Testis (tissue), 3 donors: Measurements from ENCODE around the gene MLYCD. TPM values are rescaled to one million over a fixed set of nuclear protein-coding genes. Genes with fewer than 3 reads are reported as not detected.

Experiments
- DNase-seq: peaks from one replicate; pipeline ENCODE4 v3.0.0-alpha.2; 2019
- H3K27ac ChIP-seq, 2 donors: fragments of 200-600 bp; sonication (generic); one replicate each; pipeline ENCODE4 v1.5.1; 2019
- H3K27me3 ChIP-seq: fragments of 200-600 bp; sonication (generic); one replicate; pipeline ENCODE4 v1.5.1; 2019
- H3K36me3 ChIP-seq: fragments of 200-600 bp; sonication (generic); one replicate; pipeline ENCODE4 v1.5.1; 2017; ENCODE audit warnings: low read depth; ENCODE audit errors: missing control alignments
- H3K4me1 ChIP-seq: fragments of 200-600 bp; sonication (generic); one replicate; pipeline ENCODE4 v1.5.1; 2019
- H3K4me3 ChIP-seq, 2 donors: fragments of 200-600 bp; sonication (generic); one replicate each; pipeline ENCODE4 v1.5.1; 2017 to 2019
- H3K9me3 ChIP-seq: fragments of 200-600 bp; sonication (generic); one replicate; pipeline ENCODE4 v1.5.1; 2017
- POLR2A ChIP-seq: fragments of 450-650 bp; IDR thresholded peaks from one replicate; pipeline ENCODE4 v1.6.1; 2017; ENCODE audit warnings: antibody characterized with exemption, mild to moderate bottlenecking, moderate library complexity
- WGBS, 2 donors: methylation state at CpG; one replicate each; pipeline ENCODE4 v1.1.5; 2018; 5-methylcytosine and 5-hydroxymethylcytosine counted together
- intact Hi-C: fragments of 100-400 bp; cut with DNase I; formaldehyde crosslinking; loops from one replicate; pipeline ENCODE4 v1.15.1; 2023; ENCODE audit warnings: low total_unique reads
- polyA plus RNA-seq: library from polyadenylated mRNA; stranded (reverse); fragments of 350-450 nt; fragmentation: Illumina TruSeq; extraction: RNeasy Lipid Tissue Mini Kit (QIAGEN cat#74804); gene quantifications from one replicate; pipeline ENCODE4 v1.2.3, GENCODE V29; 2014; ENCODE audit warnings: low read depth, low replicate concordance; ENCODE audit not compliant: insufficient read depth
- total RNA-seq, 2 donors: library from RNA; depleted of rRNA; stranded (reverse); fragments of >200 nt; gene quantifications; one replicate each; pipeline ENCODE4 v1.2.3, GENCODE V29; 2016
- TF ChIP-seq, protein P1 (sequence below), 3 experiments: fragments of 450-650 bp in 2 of 3; fragments of 200-600 bp in 1 of 3; sonication (generic) in 1 of 3; IDR thresholded peaks; one replicate each; pipeline ENCODE4 v1.5.1; 2016 to 2019; ENCODE audit warnings: antibody characterized with exemption in 3 of 3, mild to moderate bottlenecking in 2 of 3, moderate library complexity in 1 of 3

MLYCD gene
- total and polyA plus RNA-seq, 3 donors from 2014 or later = 4.5 to 22.1 (median 15.1) TPM

DNA sequence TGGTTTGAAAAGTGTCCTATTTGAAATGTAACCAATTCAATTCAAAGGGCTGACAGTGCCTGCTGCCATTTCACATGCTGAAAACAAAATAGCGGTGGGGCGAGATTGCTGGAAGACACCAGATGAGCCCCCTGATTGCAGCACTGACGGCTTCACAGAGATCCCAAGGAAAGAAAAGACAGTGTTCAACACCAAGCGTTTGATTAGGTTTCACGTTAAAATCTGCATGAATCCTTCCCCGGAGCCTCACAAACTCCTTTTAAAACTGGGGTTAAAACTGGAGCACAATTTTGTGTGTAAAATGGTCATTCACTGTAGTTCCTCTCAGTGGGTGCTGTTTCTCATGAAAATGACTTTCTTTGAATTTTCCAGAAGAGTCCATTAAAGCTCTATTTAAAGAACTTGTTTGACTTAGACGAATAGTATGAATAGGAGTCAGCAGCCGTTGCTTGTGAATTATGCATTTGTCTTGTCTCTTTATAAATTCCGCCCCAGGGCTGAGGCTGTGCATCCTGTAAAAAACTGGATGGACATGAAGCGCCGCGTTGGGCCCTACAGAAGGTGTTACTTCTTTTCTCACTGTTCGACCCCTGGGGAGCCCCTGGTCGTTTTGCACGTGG lies 8.8 kb downstream of the MLYCD start:
- Histone ChIP-seq H3K36me3 (no peaks in the 10 kb centered on the region), H3K27ac (no peak overlapping the region), H3K4me3 (no peak overlapping the region), H3K27me3 (no peaks in the 10 kb centered on the region), H3K9me3 (no peaks in the 10 kb centered on the region), H3K4me1 (peaks cover 9% of the 10 kb centered on the region)
- no peak for DNase-seq
- WGBS, 2 donors = 88 to 91% methylated on average over 15 of the region's 15 CpGs
- TF ChIP-seq, protein P1, sequence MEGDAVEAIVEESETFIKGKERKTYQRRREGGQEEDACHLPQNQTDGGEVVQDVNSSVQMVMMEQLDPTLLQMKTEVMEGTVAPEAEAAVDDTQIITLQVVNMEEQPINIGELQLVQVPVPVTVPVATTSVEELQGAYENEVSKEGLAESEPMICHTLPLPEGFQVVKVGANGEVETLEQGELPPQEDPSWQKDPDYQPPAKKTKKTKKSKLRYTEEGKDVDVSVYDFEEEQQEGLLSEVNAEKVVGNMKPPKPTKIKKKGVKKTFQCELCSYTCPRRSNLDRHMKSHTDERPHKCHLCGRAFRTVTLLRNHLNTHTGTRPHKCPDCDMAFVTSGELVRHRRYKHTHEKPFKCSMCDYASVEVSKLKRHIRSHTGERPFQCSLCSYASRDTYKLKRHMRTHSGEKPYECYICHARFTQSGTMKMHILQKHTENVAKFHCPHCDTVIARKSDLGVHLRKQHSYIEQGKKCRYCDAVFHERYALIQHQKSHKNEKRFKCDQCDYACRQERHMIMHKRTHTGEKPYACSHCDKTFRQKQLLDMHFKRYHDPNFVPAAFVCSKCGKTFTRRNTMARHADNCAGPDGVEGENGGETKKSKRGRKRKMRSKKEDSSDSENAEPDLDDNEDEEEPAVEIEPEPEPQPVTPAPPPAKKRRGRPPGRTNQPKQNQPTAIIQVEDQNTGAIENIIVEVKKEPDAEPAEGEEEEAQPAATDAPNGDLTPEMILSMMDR (IDR thresholded peaks at IDR 0.05) = no peak
- no peak for TF ChIP-seq POLR2A
- intact Hi-C loops = no loop called here

- no peak overlapping the region for H3K27ac ChIP-seq
- no peak overlapping the region for H3K4me3 ChIP-seq
- no peaks in the 10 kb centered on the region for H3K27me3 ChIP-seq
- no peaks in the 10 kb centered on the region for H3K36me3 ChIP-seq
- no peaks in the 10 kb centered on the region for H3K9me3 ChIP-seq
- TF ChIP-seq POLR2A = no peak
- TF ChIP-seq, protein P1 (IDR thresholded peaks at IDR 0.05) = no peak
- no peak for DNase-seq
- peaks cover 4% of the 10 kb centered on the region for H3K4me1 ChIP-seq
- intact Hi-C loops = no loop called here
- 69 to 92% methylated on average over 2 of the region's 2 CpGs for WGBS, 2 donors
Measured at GRCh38 chr16:83908798-83909197, 9.9 kb downstream of the MLYCD start.

DNA sequence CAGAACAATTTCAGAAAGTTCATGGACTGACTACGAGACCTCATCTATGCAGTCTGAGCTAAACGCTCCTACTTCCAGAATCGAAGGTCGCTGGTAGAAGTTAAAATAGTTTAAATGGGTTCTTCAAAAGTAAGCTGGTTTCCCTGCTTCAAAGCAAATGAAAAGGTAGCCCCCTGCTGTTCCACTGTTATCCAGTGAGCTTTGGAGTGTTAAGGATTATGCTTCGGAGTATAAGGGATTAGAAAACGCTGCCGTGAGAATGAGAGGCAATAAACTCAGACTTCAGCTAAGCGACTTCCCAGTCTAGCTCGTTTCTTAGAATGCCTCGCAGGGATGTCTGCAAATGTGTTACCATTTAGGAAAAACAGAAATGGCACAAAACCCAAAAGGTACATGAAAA lies 12.4 kb downstream of the MLYCD start:
- Histone ChIP-seq H3K4me3 (no peak overlapping the region), H3K36me3 (peaks cover 3% of the 10 kb centered on the region), H3K9me3 (no peaks in the 10 kb centered on the region), H3K27me3 (no peaks in the 10 kb centered on the region), H3K27ac (no peak overlapping the region), H3K4me1 (no peaks in the 10 kb centered on the region)
- DNase-seq = no peak
- intact Hi-C loops = no loop called here
- WGBS, 2 donors = 88 to 95% methylated on average over 10 of the region's 10 CpGs
- TF ChIP-seq, protein P1 (IDR thresholded peaks at IDR 0.05) = no peak
- TF ChIP-seq POLR2A = no peak

DNA sequence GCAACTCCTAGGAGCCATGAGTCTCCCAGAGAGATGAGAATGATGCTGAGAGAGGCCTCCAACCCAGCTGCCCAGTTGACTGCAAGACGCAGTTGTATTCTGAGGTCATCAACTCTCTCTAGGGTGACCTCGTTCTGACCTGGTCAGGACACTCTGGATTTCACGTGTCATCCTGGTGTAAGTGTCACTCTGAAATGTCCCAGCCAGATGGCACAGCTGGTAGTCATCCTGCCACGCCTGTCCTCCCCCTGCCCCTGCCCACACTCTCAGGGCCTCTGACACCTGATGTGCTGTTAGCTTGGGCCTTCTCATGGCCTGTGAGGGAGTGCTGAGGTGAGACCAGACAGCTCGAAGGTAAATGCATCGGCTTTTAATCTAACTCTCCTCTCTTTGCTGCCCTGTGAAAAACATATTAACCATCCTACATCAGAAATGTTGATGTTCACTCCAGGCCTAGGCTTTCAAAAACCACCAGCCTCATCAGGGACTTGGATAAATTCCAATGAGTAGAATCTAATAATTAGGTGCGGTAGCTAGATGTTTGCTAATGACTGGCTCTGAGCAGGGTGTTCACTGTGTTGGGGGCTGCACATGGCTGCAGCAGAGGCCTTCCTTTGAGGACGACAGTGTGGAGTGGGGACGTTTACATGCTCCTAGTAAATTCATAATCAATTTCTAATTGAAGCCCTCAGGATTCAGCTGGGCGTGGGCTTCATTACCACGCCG lies 13.8 kb downstream of the MLYCD start:
- TF ChIP-seq, protein P1 (IDR thresholded peaks at IDR 0.05) = no peak
- no peak for TF ChIP-seq POLR2A
- intact Hi-C loops = no loop called here
- H3K9me3 ChIP-seq = no peaks in the 10 kb centered on the region
- peaks cover 3% of the 10 kb centered on the region for H3K36me3 ChIP-seq
- H3K27ac ChIP-seq = no peak overlapping the region
- no peak overlapping the region for H3K4me3 ChIP-seq
- H3K27me3 ChIP-seq = no peaks in the 10 kb centered on the region
- H3K4me1 ChIP-seq = no peaks in the 10 kb centered on the region
- no peak for DNase-seq
- WGBS, 2 donors = 85 to 93% methylated on average over 9 to 12 of the region's 12 CpGs
